LNCAP (cell line): ENCODE results near the gene C1QTNF12.

Source experiments
- TF ChIP-seq, protein P1 (sequence below): fragments of 450-650 bp; IDR thresholded peaks from 2 replicates; pipeline ENCODE4 v1.5.1; 2017; ENCODE audit warnings: mild to moderate bottlenecking

Gene C1QTNF12

GRCh38 chr1:1260843-1261560 is 14.5 kb upstream of the C1QTNF12 start:
- TF ChIP-seq, protein P1, sequence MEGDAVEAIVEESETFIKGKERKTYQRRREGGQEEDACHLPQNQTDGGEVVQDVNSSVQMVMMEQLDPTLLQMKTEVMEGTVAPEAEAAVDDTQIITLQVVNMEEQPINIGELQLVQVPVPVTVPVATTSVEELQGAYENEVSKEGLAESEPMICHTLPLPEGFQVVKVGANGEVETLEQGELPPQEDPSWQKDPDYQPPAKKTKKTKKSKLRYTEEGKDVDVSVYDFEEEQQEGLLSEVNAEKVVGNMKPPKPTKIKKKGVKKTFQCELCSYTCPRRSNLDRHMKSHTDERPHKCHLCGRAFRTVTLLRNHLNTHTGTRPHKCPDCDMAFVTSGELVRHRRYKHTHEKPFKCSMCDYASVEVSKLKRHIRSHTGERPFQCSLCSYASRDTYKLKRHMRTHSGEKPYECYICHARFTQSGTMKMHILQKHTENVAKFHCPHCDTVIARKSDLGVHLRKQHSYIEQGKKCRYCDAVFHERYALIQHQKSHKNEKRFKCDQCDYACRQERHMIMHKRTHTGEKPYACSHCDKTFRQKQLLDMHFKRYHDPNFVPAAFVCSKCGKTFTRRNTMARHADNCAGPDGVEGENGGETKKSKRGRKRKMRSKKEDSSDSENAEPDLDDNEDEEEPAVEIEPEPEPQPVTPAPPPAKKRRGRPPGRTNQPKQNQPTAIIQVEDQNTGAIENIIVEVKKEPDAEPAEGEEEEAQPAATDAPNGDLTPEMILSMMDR, result no peak

DNA sequence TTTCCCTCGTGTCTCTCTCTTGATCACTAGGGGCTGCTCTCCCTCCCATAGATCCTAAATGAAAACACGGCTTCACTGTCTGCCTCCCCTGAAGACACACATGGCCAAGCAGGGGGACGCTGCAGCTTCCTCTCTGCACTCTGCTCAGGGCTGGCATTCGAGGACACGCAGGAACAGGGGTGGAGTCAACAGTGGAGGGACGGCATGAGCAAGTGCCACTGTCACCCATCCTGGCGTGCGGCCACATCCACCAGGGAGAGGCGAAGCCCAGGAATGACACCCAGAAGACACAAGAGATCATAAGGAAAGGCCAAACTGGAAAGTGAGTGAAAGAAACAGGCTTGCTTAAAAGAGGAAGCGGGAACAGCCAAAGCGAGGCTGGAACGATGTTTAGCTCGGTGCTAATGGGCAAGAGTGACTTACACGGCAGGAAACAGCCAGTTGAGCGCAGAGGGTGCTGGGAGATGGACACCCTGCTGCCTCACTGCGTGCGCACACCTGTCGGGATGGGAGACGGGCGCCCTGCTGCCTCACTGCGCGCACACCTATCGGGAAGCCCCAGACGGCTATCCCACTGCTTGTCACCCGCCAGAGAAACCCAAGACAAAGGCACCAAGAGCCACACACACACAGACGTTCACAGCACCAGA is 13.6 kb upstream of the C1QTNF12 start:
- TF ChIP-seq, protein P1, result no peak

- TF ChIP-seq, protein P1, result no peak
These were observed 13.0 kb upstream of the C1QTNF12 start for GRCh38 chr1:1259540-1259939.

- TF ChIP-seq, protein P1, result no peak
These were observed 12.6 kb upstream of the C1QTNF12 start for GRCh38 chr1:1259119-1259488.

DNA sequence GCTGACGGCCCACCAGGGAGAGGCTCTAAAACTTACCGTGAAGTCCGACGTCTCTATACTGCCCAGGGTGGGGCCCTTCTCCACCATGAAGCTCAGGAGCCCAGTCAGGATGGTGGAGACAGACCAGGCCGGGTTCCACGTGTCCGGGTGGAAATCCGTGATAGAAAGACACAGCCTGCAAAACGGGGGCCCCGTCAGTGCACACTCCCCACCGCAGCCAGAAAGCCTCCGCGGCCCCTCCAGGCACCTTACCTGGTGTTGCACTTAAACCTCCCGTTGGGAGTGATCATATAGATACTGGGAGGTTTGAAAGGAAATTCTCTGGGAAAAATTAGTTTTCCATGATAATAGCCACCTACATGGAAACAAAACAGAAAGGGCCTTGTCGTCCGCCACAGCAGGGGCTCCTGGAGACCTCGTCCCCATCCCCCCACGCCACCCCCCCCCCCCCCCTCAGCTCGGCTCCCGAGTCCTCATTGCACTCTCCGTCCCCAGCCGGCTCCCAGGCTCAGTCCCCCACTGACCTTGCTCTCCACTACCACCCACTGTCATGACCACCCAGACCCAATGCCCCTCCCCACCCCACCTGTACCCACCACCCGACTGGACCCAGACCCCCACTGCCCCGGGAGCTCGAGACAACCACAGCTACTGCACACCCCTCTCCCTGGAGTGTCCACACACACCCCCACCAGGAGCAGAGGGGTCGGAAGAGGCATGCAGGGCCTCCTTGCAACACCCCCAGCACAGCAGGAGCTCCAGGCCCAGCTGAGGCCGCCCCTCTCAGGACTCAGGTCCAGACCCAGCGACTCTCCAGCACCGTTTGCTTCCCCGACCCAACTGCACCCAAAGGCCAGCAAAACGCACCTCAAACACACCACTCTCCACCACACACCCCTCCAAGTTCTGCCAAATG is 10.7 kb upstream of the C1QTNF12 start:
- TF ChIP-seq, protein P1, result no peak

GRCh38 chr1:1255611-1256010 is 9.1 kb upstream of the C1QTNF12 start:
- TF ChIP-seq, protein P1, result no peak

GRCh38 chr1:1255078-1255477 is 8.6 kb upstream of the C1QTNF12 start:
- TF ChIP-seq, protein P1, result no peak
